ENCODE data around the gene ARHGEF19.

- TF ChIP-seq SPI1 (IDR thresholded peaks at IDR 0.05; ENCODE audit: borderline replicate concordance, low read depth) (no peak), CTCF (IDR thresholded peaks at IDR 0.05; ENCODE audit: insufficient read depth, low read length) (no peak)
Measured at GRCh38 chr1:16251381-16251780, 38.9 kb upstream of the ARHGEF19 start.
